GM18873 (cell line): ENCODE measurements around the gene SLC49A3.
"Not testable (repeated sequence)": the region's sequence is repeated elsewhere in the genome, so short reads cannot be mapped to it uniquely, and the experiment has no call there.

ENCODE experiments used
- ATAC-seq: cut with Tn5 transposase; IDR thresholded peaks from one replicate; pipeline ENCODE4 v1.9.1; 2021; ENCODE audit warnings: mild to moderate bottlenecking, moderate library complexity, moderate number of reproducible peaks; ENCODE audit not compliant: unreplicated experiment, low FRiP score

SLC49A3 gene

DNA sequence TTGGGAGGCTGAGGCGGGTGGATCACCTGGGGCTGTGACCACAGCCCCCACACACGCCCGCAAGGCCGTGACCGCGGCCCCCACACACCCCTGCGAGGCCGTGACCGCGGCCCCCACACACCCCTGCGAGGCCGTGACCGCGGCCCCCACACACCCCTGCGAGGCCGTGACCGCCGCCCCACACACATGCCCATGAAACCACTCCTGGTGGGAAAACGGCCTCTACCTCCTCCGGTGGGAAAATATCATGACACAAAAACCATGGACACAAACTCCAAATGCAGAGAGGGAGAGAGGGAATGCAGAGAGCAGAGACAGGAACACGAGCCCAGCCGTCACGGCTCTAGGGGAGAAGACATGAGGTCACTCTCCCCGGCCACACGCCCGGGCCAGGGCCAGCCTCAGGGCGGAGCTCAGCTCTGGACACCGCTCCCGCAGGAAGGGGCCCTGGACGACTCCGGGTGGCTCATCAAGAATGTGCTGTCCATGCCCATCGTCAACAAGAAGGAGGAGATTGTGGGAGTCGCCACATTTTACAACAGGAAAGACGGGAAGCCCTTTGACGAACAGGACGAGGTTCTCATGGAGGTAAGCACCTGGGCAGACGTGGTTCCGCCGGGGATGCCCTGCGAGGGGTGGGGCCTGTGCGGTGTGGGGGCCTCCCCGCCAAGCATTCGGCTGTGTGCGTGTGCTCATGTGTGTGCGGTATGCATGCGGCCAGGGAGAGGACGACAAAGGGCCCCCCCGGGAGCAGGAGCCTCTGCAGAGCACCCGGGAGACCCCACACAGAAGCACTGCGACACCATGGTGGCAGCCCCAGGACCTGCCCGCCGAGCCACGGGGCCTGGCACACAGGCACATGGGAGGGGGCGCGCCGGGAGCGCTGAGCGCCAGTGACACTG, 32.3 kb downstream of the SLC49A3 start:
- ATAC-seq = no peak

DNA sequence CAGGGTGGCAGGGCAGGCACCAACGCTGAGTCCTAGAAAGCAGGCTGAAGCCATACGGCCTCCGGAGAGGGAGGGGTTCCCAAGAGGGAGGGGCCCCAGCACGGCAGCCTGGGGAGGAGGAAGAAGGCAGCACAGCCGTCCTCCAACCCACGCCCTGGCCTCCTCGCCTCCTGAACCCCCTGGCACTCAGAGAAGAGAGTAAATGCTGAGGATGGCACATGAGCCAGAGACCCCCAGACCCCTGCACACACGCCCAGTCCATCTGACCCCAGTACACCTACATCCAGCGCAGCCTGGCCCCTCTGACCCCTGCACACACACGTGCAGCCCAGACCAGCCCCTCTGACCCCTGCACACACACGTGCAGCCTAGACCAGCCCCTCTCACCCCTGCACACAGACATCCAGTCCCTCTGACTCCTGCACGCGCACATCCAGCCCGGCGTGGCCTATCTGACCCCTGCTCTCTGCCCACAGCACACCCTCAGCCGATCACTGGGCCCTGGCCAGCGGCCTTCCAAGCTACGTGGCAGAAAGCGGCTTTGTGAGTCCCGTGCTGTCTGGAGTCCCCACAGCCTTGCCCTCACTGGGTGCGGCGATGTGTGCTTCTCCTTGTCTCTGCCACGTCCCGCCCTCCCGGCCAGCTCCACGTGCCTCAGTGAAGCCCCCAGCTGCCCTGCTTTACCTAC, 33.3 kb downstream of the SLC49A3 start:
- ATAC-seq = no peak

DNA sequence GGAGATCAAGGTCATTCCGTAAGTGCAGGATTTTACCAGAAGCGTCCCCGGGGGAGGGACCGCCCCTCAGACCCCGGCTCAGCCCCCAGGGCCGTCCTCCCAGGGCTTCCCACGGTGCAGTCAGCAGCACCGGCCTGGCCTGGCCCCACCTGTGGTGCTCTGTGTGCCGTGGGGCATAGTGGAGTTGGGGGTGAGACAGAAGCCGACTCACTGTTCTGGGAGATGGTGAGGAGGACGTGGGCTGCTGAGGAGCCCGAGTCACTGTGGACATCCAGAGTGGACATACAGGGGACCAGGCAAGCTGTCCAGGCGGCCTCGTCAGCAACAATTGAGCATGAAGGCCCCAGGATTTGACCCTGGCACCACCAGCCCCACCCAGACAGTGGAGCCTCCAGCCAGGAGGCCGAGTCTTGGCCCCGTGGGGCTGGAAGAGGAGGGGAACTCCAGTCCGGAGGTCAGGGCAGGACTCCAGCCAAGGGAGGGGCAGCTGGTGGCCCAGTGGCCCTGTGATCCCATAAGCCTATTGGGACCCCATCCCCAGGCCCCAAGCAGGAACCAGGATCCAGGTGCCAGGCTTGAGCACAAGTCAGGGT, 34.0 kb downstream of the SLC49A3 start:
- no peak for ATAC-seq

DNA sequence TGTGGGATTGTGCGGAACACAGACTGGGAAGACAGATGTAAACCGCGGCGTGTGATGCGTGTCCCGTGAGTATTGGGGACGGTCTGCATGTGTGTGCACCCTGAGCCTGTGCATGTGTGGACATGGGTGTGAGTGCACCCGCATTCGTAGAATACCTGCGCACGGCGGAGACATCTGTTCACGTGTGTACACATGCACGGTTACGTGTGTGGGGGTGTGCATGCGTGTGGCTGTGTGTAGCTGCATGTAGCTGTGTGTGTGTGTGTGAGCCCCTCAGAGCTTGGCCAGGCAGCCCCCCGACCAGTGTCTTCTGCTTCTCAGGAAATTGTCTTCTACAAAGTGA, 34.5 kb downstream of the SLC49A3 start:
- ATAC-seq = no peak

DNA sequence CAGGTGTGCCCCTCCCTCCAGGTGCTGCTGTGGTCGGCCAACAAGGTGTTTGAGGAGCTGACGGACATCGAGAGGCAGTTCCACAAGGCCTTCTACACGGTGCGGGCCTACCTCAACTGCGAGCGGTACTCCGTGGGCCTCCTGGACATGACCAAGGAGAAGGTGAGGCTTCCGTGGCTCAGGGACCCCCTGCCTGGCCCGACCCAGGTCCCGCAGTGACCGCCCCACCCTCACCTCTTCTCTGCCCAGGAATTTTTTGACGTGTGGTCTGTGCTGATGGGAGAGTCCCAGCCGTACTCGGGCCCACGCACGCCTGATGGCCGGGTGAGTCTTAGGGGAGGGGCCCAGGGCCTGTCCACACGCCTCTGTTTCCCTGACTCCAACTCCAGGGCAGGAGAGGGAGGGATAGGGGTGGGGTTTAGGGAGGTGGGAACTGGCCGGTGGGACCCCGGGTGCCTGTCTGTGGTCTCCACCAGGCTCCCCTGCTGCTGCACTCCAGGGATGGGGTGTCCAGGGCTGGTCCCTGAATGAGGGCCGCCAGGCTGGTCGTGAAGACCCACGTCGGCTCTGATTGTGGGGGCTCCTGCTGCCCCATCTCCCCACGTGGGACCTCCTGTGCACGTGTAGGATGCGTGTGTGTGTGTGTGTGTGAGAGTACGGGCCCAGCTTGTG, 35.0 kb downstream of the SLC49A3 start:
- no peak for ATAC-seq

DNA sequence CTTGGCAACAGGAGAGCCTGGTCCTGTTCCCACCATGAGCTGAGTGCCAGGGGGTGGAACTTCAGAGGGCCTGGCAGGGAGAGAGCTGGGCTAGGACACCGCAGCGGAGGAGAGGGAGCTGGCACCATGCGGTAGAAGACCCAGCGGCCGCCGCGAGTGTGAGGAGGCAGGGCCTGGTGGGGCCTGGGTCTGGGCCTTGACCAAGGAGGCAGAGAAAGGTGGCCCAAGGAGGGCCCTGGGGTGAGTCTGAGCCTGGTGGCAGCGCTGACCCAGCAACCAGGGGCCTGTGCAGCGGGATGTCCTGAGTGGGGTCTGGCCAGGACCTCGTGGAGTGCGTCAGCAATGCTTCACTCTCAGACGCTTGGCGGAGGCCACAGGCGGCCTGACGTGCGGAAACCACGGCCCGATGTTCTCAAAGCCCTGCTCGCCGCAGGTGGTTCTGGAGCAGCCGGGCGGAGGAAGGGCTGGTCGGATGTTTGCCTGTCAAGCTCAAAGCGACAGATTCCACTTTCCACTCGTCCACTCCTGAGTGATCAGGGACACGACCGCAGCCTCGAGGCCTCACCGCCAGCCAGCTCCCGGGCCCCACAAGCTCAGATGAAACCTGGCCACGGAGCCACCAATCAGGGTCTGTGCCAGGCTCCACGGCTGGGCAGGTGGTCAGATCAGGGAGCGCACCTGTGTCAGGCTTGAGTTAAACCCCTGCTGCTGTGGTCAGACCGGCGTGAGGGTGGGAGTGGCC, 35.7 kb downstream of the SLC49A3 start:
- no peak for ATAC-seq

DNA sequence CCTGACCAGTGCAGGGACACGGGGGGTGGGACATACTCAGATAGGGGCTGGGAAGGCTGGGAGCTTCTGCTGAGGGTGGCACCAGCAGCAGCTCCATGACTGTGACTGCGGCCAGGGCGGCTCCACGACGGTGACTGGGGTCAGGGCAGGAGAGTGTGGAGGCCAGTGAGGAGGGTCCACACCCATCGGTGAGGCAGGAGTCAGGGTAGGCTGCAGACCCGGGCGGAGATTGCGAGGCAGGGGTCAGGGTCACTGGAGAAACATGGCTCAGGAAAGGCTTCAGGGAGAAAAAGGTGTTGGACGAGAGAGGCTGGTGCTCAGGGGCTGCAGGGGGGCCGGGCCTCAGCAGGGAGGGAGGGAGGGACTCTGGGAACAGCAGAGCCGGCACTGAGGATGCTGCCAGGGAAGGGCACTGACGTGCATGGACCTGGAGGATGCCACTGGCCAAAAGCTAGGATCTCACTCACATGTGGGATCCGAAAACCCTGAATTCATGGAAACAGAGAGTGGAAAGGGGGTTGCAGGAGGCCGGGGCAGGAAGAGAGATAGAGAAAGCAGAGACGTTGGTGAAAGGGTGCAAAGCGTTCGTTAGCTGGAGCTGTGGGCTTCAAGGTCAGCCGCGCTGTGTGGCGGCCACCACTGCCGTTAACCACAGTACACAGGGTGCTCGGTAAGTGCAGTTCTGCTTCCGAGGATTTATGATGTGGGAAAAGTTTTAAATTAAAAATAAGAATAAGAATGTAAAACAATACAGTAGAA, 36.9 kb downstream of the SLC49A3 start:
- no peak for ATAC-seq

DNA sequence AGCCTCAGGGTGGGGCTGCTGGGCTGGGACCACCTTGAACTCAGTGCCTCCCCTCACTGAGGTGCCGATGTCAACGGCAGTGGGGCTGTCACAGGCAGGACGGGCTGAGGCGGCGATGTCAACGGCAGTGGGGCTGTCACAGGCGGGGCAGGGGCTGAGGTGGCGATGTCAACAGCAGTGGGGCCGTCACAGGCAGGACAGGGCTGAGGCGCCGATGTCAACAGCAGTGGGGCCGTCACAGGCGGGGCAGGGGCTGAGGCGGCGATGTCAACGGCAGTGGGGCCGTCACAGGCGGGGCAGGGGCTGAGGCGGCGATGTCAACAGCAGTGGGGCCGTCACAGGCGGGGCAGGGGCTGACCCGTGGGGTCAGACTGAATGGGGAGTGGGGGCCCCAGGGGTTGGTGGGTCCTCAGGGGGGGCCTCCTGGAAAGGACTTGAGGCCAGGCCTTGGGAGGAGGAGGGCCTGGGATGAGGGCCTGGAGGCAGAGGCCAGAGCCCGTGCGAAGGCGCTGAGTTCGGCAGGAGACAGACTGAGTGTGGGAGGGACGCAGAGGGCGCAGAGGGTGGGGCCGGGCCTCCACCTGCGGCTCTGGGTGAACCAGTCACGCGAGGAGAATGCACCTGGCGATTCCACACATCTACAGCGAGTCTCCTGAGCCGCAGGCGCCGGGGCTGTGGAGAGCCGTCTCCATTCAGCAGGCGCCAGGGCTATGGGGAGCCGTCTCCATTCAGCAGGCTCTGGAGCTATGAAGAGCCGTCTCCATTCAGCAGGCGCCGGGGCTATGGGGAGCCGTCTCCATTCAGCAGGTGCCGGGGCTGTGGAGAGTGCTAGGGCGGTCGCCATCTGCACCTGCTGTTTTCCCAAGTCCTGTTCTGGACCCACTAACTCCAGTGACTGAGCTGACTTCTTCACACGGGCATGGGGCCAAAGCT, 37.7 kb downstream of the SLC49A3 start:
- ATAC-seq = no peak

DNA sequence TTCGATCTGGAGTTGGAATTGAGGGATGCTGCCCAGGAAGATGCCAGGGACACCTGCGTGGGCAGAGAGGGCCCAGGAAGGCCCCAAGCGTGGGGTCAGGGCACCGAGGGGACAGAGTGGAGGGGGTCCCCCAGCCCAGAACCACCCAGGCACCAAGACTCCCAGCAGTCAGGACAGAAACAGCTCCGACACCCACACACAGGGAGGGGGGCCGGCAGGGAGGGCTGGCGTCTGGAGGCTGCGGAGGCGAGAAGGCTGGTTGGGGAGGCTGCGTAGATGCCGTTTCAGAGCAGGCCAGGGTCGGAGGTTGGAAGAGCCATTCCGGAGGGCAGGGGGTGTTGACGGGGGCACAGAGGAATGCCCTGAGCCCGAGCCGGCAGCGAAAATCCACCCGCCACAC, 38.5 kb downstream of the SLC49A3 start:
- ATAC-seq = no peak

DNA sequence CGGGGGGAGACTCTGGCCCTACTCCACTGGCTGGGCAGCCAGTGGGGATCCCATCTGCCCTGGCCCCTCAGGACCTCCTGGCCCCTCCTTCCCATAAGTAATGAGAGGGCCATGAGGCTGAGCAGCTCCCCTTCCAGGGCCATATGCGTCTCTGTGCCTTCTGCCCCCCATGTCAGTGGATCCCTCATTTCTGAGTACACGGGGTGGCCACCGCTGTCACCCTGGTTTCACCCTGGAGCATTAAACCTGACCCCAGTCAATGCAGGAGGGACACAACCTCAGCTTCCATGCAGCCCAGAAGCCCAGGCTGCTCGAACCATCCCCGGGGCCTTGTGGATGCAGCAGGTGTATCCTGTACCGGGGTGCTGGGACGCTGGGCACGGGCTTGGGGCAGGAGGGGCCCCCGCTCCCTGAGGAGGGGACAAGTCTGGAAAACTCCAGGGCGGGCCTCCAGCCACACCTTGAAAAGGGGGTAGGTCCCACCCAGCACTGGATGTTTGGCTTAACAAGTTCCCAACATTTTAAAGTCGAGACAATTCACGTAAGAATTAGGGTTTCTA, 39.1 kb downstream of the SLC49A3 start:
- no peak for ATAC-seq

DNA sequence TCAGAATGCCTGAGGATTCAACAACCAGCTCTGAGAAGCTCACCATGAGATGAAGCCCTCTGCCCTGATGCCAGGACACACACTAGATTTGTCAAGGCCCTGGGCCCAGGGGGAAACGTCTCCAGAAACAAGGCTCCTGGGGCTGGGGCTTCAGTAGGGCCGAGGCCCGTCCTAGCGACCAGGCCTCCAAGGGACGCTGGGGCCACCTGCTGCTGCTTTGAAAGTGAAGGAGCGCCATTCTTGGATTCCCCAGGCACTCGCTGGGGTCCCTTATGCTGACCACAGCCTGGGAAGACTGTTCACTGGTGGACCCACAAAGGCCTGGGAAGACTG, 39.7 kb downstream of the SLC49A3 start:
- ATAC-seq = no peak

DNA sequence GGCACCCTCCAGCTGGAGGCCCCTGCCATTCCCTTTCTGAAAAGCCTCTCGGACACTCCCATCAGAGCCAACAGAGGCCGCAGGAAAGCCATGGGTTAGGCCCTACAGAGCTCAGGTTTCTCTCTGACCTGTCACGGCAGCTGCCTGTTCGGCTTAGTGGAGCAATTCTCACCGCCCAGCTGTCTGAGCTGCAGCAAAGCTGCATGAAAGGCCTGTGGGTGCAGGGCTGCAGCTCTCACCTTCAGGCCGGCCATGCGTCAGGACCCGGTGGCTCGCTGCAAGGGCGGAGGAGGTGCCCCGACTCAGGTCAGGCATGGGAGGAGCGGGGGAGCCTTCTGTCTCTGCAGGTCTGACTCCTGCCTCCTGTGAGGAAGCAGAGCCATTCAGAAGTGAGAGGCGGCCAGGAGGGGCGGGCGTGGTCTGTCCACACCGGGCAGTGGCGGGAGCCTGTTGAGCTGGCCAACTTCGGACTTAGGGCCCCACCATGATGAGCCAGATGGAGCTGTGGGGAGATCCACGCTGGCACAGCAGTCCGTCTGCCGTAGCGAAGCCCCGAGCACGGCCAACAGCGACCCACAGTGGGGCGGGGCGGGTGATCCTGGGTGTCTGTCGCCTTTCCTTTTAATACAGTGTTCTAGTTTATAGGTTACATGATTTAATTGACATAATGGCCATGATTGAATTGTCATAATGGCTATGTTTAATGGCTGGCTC, 40.2 kb downstream of the SLC49A3 start:
- no peak for ATAC-seq

DNA sequence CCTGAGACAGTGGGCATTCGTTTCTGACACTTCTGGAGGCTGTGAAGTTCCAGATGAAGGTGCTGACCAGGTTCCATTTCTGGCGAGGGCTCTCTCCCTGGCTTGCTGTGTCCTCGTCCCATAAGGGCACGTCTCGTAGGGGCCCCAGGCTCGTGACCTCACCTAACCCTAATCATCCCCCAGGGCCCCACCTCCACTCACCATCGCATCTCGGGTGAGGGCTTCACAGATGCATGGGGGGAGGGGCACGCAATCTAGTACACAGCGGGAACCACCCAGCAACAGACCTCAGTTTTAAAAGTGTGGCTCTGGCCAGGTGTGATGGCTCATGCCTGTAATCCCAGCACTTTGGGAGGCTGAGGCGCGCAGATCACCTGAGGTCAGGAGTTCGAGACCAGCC, 41.5 kb downstream of the SLC49A3 start:
- no peak for ATAC-seq

DNA sequence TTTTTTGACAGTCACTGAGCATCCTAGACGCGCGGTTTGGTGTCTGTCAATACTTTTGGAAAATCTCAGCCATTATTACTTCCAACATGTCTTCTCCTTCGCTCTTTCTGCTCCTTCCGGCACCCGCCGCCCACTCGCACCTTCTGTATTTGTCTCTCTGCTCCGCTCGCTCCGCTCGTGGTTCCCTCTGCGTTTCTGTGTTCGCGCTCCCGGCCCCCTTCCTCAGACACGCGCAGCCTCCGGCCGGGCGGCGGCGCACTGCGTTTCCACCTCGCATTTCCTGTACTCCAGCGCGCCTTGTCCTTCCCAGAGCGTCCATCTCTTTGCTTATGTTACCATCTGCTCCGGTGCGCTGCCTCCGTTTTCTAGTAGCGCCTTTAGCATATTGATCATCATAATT, 42.5 kb downstream of the SLC49A3 start:
- ATAC-seq = no peak

DNA sequence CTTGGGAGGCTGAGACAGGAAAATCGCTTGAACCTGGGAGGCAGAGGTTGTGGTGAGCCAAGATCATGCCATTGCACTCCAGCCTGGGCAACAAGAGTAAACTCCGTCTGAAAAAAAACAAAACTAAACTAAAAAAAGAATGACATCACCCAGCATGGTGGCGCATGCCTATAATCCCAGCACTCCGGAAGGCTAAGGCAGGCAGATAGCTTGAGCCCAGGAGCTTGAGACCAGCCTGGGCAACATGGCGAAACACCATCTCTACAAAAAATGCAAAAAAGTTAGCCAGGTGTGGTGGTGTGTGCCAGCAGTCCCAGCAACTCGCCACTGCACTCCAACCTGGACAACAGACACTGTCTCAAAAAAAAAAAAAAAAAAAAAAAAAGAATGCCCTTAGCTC, 46.6 kb downstream of the SLC49A3 start:
- not testable (repeated sequence) for ATAC-seq

DNA sequence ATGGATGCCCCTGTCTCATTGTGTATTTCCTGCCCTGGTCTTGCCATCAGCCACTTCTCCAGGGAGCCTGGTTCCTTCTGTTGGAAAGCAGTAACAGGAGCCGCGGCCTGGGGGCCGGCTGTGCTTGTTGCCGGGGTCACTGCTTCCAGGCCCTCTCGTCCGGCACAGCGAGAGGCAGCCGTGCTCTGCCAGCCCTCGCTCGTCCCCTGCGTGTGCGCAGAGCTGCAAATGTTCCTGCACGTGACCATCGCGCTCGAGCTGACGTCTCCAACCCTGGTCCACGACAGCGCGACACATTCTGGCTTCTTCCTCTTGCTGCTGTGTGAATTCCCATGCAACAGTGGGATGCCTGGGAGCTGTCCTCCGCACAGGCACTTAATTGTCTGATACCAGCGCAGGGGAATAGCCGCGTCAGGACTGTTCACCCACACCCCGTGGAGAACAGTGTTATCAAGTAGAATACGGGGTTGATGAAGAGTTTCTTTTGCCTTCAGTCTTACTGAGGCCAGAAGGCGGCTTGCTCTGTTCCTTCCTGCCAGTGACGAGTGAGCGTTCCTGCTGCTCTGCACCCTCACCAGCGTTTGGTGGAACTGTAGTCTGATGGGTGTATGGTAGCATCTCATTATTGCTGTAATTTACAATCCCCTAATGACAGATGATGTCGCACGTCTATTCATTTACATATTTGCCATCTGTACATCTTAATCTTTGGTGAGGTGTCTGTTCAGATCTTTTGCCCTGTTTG, 51.2 kb downstream of the SLC49A3 start:
- no peak for ATAC-seq

DNA sequence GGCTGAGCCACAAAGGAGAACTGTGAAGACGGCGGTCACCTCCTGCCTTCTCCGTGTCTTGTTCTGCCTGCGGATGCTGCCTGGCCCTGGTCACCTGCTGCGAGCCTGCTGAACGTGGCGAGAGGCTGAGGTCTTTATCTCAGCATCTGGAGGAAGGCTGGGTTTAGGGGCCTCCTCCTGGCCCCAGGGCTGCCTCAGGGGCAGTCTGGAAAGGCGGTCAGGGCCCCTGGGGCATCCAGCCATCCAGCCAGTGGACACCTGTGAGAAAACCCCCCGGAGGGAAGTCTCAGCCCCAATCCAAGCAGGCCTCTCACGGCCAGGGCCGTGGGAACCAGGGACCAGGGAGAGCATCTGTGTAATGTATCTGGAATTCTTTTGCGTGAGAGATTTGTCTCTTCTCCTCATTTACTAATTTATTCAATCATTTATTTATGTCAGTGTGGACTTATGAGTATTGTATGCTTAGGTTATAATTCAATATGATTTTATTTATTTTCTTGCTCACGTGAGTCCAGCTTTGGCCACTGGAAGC, 52.3 kb downstream of the SLC49A3 start:
- no peak for ATAC-seq
